ENCODE data around the gene CPEB3. TPM values are rescaled to one million over a fixed set of nuclear protein-coding genes. Genes with fewer than 3 reads are reported as not detected.

Gene CPEB3
- total RNA-seq, 1 experiment from 2014 or later, result 1.0 TPM

GRCh38 chr10:92242380-92242779 lies 48.5 kb downstream of the CPEB3 start:
- H3K27ac Mint-ChIP-seq, result no peak overlapping the region
- H3K9ac ChIP-seq (ENCODE audit: extremely low read depth, insufficient read length, low read length), result no peak overlapping the region
- no peak overlapping the region for H2AK5ac ChIP-seq (ENCODE audit: insufficient read length, low read length)
- H3K4me2 ChIP-seq (ENCODE audit: insufficient read depth, insufficient read length, low read length), result no peak overlapping the region
- H4K8ac ChIP-seq (replicated peaks; ENCODE audit: insufficient read length, low read depth, low read length), result no peak overlapping the region
- H4K5ac ChIP-seq (ENCODE audit: insufficient read length, low read depth, low read length), result no peak overlapping the region
- peaks cover 54% of the 10 kb centered on the region for H3K27me3 Mint-ChIP-seq (ENCODE audit: low read depth)
- no peak overlapping the region for H3T11ph ChIP-seq (ENCODE audit: low read length)
- H3K79me2 ChIP-seq (ENCODE audit: insufficient read depth, low read length), result no peaks in the 10 kb centered on the region
- H3K9me3 Mint-ChIP-seq, result no peaks in the 10 kb centered on the region
- peaks cover 22% of the 10 kb centered on the region for H3K23me2 ChIP-seq (ENCODE audit: insufficient read length, low read depth, low read length, poor library complexity, severe bottlenecking)
- H2BK120ac ChIP-seq (ENCODE audit: low read depth, low read length, poor library complexity, severe bottlenecking), result no peak overlapping the region
- peak overlapping the region in 1 of 2 experiments; percentile 33; a peak in 3 of 5 replicates for H3K4me3 Mint-ChIP-seq
- H3K79me1 ChIP-seq (ENCODE audit: insufficient read depth, low read depth, low read length, poor library complexity, severe bottlenecking), result no peaks in the 10 kb centered on the region
- peaks cover 27 to 38% of the 10 kb centered on the region in 2 experiments for H3K4me1 Mint-ChIP-seq
- no peak overlapping the region for H2BK15ac ChIP-seq (ENCODE audit: low read depth, low read length)
- WGBS (ENCODE audit: extremely low coverage, insufficient read length, low lambda C conversion rate), result no CpG with 5 or more reads among the region's 2 CpGs
- H3K36me3 Mint-ChIP-seq (ENCODE audit: insufficient read depth in 1 of 3, low read depth in 3 of 3), result peaks cover 0 to 2% (median 0%) of the 10 kb centered on the region in 3 experiments; a peak in 2 of 7 replicates
- H3K4me1 ChIP-seq (ENCODE audit: insufficient read depth, low read length), result no peaks in the 10 kb centered on the region
- H3K14ac ChIP-seq (ENCODE audit: insufficient read depth, low read length), result no peak overlapping the region
- DNase-seq, result no peak
- no peak overlapping the region for H3K27ac ChIP-seq (ENCODE audit: insufficient read length, low read depth, low read length)
- H2BK5ac ChIP-seq (ENCODE audit: insufficient read length, low read length), result no peak overlapping the region
- no peak for TF ChIP-seq CTCF (conservative IDR thresholded peaks at IDR 0.05)
- H4K20me1 ChIP-seq (ENCODE audit: control insufficient read depth, insufficient read depth, insufficient read length), result no peaks in the 10 kb centered on the region
- peaks cover 18% of the 10 kb centered on the region; the same call in 1 of the 2 replicates for H3K27me3 ChIP-seq (ENCODE audit: insufficient read depth, low read length)
- H3K18ac ChIP-seq (ENCODE audit: insufficient read length, low read depth, low read length), result no peak overlapping the region
- H3K4ac ChIP-seq (ENCODE audit: low read depth, low read length), result no peak overlapping the region
- no peak overlapping the region for H3K56ac ChIP-seq (ENCODE audit: insufficient read length, low read depth, low read length)
- no peak overlapping the region for H4K91ac ChIP-seq (ENCODE audit: insufficient read length, low read depth, low read length)
- no peak overlapping the region for H2BK12ac ChIP-seq (ENCODE audit: insufficient read length, low read depth, low read length)
- no peak overlapping the region for H3K23ac ChIP-seq (ENCODE audit: insufficient read length, low read depth, low read length)
- H2BK20ac ChIP-seq (ENCODE audit: low read depth, low read length, poor library complexity, severe bottlenecking), result no peak overlapping the region
- H2AFZ ChIP-seq (ENCODE audit: low read length), result no peak overlapping the region
- no peaks in the 10 kb centered on the region for H3K9me3 ChIP-seq (ENCODE audit: control insufficient read depth, low read depth, low read length)
